Stimulated activated CD8-positive, alpha-beta memory T cell treated with anti-CD3 and anti-CD28 coated beads, Interleukin-4, amount 100 ng/mL, for 4 hours (primary cell): Measurements from ENCODE around the gene ALDH3A1.

ENCODE experiments used
- DNase-seq, 2 donors: peaks; one replicate each; pipeline ENCODE4 v3.0.0-alpha.2; 2020; ENCODE audit warnings: low read depth in 2 of 2, low spot score in 1 of 2

ALDH3A1 gene

GRCh38 chr17:19760746-19761145 lies 12.6 kb upstream of the ALDH3A1 start:
- DNase-seq = no peak

- DNase-seq = no peak
These were observed 11.8 kb upstream of the ALDH3A1 start for GRCh38 chr17:19759568-19760549.

GRCh38 chr17:19757536-19758180 lies 9.6 kb upstream of the ALDH3A1 start:
- DNase-seq = no peak

GRCh38 chr17:19756546-19756945 lies 8.4 kb upstream of the ALDH3A1 start:
- no peak for DNase-seq

- no peak for DNase-seq
These were observed 7.9 kb upstream of the ALDH3A1 start for GRCh38 chr17:19755821-19756510.

- no peak for DNase-seq
These were observed 7.3 kb upstream of the ALDH3A1 start for GRCh38 chr17:19755392-19755791.

- no peak for DNase-seq
These were observed 5.8 kb upstream of the ALDH3A1 start for GRCh38 chr17:19753661-19754463.

GRCh38 chr17:19753051-19753509 lies 5.0 kb upstream of the ALDH3A1 start:
- no peak for DNase-seq

GRCh38 chr17:19752216-19753050 lies 4.3 kb upstream of the ALDH3A1 start:
- no peak for DNase-seq

GRCh38 chr17:19750835-19751234 lies 2.7 kb upstream of the ALDH3A1 start:
- DNase-seq = no peak

- DNase-seq = no peak
These were observed 2.0 kb upstream of the ALDH3A1 start for GRCh38 chr17:19750020-19750572.

- DNase-seq = no peak
These were observed 702 bp upstream of the ALDH3A1 start for GRCh38 chr17:19748807-19749193.

- DNase-seq = no peak
These were observed 859 bp downstream of the ALDH3A1 start for GRCh38 chr17:19747159-19747719.

- no peak for DNase-seq
These were observed 1.6 kb downstream of the ALDH3A1 start for GRCh38 chr17:19746517-19746916.

GRCh38 chr17:19744922-19745757 lies 3.0 kb downstream of the ALDH3A1 start:
- peak; percentile 49 to 60 for DNase-seq

- no peak for DNase-seq
These were observed 3.6 kb downstream of the ALDH3A1 start for GRCh38 chr17:19744492-19744891.

- no peak for DNase-seq
These were observed 4.7 kb downstream of the ALDH3A1 start for GRCh38 chr17:19743101-19744100.
